DMS79 treated with DMSO at 0.1 percent for 48 hours (cell line): ENCODE measurements around the gene GLIS2.
"Not testable (repeated sequence)": the region's sequence is repeated elsewhere in the genome, so short reads cannot be mapped to it uniquely, and the experiment has no call there.

Source experiments
- DNase-seq: peaks from one replicate; lab custom pipeline; 2025; lab: John Stamatoyannopoulos, UW

The GLIS2 gene

GRCh38 chr16:4319454-4320421 lies 3.9 kb downstream of the GLIS2 start:
- DNase-seq: peak; percentile 47

- no peak for DNase-seq
Measured at GRCh38 chr16:4320571-4321137, 4.8 kb downstream of the GLIS2 start.

DNA sequence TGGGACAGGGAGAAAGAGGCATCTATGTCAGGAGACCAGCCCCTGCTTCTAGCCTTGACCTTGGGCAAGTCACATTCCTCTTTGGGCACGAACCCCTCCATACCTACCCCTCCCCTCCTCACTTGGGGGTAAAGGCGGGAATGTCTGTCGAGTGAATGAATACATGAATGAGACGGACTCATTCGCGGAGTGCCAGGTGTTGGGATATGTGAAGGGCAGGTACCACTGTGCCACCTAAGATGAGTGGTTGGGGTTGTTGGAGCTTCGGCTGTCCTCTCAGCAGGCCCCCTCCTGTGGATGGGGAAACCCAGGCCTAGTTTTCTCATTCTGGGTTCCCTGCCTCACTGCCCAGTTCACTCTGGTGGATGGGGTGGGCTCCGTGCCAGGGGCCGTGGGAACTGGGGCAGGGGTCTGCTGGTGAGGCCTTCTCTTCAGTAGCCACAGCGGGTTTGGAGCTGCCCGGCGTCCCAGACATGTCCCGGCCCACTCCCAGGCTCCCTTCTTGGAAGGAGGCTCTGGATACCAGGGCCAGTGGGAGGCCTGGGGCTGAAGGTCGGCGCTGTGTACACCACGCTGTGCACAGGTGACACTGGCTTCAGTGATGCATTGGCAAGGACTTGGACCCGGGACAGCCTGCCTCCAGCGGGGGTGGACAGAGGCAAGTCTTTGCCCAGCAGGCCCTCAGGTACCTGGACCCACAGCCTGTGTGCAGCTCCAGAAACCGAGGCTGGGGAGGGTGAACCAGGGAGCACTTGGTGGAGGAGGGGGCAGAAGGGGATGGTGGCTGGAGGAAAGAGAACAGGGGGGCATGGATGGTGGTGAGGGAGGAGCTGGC lies 5.6 kb downstream of the GLIS2 start:
- DNase-seq: no peak

DNA sequence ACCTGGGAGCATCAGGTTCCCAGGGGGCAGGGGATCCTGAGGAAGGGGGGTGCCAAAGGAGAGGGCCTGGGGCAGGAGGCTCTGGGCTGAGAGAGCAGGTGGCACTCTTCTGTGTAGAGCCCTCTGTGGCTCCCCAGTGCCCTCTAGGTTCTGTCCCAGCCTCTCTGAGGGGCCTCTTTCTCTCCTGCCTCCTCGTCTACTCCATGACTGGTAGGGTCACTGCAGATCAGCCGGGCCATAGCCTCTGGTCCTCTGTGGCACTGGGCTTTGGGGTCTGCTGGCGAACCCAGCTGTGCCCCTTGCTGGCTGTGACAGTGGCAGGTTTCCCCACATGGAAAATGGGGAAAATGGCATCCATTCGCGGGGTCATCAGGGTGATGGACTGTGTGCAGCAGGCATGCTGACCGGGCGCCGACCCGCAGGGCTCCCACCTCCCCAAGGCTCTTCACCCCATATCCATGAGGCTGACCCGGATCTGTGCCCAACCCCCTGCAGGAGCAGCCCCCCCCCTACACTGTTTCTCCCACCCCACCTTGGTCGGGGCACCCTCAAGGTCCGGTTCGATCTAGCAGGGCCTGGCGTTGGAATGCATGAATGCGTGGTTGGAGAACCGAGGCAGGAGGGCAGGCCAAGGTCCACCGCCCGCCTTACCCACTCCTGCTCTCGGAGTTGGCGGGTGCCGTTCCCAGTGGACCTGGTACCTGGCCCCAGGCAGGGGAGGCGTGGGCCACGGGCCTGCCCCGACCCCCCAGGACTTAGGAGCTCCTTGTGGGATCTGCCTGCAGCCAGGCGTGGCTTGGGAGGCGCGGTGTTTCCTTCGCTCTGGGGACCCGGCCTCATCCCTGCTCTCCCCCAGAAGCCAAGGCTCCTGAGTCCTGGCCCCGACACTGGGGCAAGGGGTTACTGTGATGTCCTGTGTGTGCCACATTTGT lies 6.5 kb downstream of the GLIS2 start:
- DNase-seq: no peak

DNA sequence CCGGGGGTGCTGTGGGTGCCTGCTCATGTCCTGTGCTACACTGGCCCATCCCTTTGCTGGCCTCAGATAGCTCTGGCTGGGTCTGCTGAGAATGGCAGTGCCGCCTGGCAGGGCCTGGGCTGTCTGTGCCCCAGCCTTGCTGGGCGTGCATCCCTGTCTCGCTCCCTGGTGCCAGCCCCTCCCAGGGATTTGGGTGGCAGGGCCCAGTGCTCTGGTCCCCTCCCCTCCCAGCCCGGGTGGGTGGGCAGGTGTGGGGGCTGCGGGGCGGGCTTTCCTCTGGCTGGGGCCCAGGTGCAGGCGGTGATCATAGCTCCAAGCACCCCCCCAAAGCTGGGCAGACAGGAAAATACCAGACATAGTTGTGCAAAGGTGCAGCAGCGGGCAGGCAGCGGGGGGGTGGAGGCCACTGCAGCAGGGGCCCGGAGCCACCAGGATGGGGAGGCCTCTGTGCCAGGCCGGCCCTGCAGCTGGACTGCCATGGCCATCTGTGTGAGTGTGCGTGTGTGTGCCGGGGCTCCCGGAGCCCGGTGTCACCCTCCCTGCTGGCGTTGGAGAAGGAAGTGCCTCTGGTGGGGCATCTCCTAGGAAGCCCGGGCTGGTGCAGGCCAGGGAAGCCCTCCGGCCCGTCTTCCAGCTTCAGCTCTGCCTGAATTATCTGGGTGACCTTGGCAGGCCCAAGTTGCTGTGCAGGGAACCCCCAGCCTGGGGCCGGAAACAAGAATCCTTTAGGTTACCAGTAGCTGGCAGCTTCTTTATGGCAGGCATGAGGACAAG lies 7.4 kb downstream of the GLIS2 start:
- DNase-seq: no peak

- no peak for DNase-seq
Measured at GRCh38 chr16:4323845-4324488, 8.1 kb downstream of the GLIS2 start.

DNA sequence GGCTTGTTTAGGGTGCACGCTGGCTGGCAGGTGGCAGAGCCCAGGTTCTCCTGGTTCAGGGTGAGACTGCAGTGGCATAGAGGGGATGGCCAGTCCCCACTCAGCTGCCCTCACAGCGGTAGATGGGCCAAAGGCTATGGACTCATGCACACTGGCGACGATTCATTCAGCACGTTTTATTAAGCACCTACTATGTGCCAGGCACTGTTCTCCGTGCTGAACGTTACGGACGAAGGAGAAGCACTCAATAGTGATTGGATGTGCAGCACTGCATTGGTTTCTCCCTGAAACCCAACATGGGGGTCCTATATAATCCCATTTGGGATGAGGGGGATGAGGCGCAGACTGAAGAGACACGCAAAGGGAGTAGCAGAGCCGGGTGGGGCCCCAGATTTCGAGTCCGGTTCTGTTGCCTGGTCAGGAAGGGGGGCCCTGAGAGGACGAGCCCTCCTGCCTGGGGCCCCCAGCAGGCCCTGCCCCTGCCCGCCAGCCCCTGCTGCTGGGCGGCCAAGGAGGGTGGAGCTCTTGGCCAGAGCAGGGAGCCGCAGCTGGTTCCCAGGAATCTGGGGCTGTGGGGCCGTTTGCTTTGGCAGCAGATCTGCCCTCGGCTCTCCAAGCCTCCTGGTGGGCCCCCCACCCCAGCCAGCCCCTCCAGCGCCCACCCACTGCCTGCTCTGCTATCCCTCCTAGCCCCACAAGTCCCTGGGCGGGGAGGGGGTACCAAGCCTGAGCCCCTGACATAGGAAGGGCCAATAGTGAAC lies 8.8 kb downstream of the GLIS2 start:
- no peak for DNase-seq

- DNase-seq: no peak
Measured at GRCh38 chr16:4325253-4325758, 9.4 kb downstream of the GLIS2 start.

- DNase-seq: no peak
Measured at GRCh38 chr16:4327386-4328045, 11.6 kb downstream of the GLIS2 start.

DNA sequence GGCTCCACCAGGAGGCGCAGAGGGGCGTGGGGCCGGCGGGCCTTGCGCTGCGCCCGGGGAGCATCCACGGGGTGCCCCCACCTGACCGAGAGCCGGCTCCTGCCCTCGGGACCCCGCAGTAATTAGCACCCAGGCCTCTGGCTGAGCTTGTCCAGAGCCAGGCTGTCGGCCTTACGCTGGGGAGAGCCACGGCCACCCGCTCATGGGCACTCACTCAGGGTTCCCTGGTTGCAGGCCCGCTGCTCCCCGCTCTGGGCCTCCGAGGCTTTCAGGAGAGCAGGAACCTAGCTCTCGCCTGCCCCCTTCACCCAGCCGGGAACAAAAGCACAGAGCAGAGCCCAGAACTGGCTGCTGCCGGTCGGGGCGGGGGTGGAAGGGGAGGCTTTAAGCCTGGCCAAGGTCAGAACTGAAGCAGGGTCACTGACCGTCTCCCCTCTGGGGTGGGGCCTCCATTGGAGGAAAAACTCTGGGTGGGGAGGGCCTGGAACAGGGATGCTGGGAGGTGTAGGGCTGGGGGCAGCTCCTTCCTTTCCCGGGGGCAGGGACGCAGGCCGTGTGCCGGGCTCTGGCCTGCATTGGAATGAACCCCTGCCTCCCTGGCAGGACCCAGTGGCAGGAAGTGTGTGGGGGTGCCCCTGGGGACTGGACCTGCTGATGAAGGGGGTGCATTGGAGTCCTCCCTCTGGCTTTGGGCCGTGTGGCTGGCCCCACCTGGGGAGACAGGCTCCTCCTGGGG lies 12.3 kb downstream of the GLIS2 start:
- DNase-seq: peak; percentile 11

DNA sequence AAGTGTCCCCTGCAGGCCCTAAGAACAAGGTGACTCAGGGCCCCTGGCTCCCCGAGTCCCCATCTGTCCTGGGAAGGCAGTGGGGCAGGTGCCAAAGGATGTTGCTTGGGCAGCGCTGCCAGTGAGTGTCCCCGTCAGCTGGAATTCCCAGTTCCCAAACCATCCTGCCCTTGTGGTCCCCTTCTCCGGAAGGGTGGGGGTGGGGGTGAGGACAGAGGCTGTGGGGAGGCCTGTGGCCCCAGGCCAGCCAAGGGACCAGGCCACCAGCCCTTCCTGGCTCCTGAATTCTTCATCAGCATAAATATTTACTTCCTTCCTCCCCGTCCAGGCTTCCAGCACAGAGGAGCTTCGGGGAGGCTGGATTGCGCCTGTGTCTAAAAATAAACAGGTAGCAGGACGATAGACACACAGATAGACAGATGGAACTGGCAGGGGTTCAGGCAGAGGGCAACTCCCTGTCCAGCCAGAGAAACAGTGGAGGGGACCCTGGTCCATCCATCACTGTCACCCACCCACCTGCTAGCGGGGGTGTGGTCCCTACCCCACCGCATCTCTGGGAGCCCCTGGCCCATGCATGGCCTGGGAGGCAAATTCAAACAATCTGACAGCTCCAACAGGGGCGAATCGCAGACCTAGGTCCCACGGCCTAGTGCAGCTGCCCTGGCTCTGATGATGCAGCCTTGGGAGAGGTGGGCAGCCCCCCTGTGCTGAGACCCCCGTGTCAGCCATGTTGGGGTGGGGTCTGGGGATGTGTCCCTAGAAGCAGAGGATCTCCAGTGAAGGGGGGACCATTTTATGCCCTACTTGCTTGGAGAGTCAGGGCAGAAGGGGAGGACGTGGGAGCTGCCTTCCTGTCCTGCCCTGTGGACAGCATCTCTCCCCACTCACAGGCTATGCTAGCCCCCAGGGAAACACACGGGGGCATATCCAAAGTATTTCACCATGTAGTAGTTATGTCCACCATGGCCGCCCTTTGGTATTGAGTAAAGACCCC lies 13.2 kb downstream of the GLIS2 start:
- no peak for DNase-seq

- DNase-seq: peak; percentile 5
Measured at GRCh38 chr16:4330277-4330874, 14.5 kb downstream of the GLIS2 start.

GRCh38 chr16:4332083-4332482 lies 16.2 kb downstream of the GLIS2 start:
- no peak for DNase-seq

GRCh38 chr16:4332623-4333307 lies 16.9 kb downstream of the GLIS2 start:
- no peak for DNase-seq

DNA sequence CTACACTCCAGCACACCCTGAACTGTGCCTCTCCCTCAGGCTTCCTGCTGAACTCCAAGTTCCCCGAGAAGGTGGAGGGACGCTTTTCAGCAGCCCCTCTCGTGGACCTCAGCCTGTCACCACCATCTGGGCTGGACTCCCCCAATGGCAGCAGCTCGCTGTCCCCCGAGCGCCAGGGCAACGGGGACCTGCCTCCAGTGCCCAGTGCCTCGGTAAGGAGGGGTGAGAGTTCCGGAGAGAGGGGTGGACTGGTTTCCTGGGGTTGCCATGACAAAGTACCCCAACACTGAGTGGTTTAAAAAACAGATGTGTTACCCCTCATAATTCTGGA lies 17.4 kb downstream of the GLIS2 start:
- DNase-seq: no peak

DNA sequence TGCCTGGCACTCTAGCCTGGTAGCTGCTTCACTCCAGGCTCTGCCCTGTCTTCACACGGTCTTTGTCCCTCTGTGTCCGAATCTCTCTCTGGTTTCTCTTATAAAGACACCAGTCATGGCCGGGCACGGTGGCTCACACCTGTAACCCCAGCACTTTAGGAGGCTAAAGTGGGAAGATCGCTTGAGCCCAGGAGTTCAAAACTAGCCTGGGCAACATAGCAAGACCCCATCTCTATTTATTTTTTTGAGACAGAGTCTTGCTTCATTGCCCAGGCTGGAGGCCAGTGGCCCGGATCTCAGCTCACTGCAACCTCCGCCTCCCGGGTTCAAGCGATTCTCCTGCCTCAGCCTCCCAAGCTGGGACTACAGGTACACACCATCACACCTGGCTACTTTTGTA lies 17.8 kb downstream of the GLIS2 start:
- DNase-seq: not testable (repeated sequence)
